Thyroid gland (tissue), 4 donors: ENCODE data around the gene ACTL10.

Source experiments
- CTCF ChIP-seq, 6 experiments: fragments of 200-600 bp in 3 of 6; fragments of 450-650 bp in 3 of 6; sonication (generic) in 3 of 6; IDR thresholded peaks; one replicate each; pipeline ENCODE4 v1.5.1; 2016 to 2019; ENCODE audit warnings: antibody characterized with exemption in 6 of 6, mild to moderate bottlenecking in 2 of 6, inconsistent platforms in 1 of 6, moderate library complexity in 1 of 6
- POLR2A ChIP-seq, 2 donors: fragments of 450-650 bp; IDR thresholded peaks; one replicate each; pipeline ENCODE4 v1.6.1; 2017; ENCODE audit warnings: antibody characterized with exemption in 2 of 2, mild to moderate bottlenecking in 2 of 2, moderate library complexity in 1 of 2

DNA sequence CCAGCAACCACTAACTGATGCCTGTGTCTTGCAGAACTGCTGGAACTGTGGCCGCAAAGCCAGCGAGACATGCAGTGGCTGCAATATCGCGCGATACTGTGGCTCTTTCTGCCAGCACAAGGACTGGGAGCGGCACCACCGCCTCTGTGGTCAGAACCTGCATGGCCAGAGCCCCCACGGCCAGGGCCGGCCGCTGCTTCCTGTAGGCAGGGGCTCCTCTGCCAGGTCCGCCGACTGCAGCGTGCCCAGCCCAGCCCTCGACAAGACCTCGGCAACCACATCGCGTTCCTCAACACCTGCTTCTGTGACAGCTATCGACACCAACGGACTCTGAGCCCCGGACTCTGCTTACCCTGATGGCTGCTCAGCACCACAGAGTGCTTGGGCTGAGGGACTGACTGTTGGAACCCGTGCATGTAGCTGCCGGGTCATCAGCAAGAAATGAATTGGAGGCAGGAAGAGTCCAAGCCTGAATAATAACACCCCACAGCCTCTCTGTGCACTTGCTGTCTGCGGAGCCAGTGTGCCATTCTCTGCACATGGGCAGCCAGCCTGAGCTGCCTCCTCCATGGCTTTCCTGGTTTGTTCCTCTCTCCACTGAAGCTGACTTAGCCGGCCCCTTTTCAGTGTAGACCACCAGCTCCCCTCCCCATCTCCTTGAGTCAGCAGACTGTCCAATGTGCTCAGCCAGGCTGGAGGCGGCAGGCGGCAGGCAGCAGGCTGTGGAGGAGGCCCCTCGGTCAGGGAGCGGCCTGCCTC is 22.3 kb upstream of the ACTL10 start:
- TF ChIP-seq CTCF (IDR thresholded peaks at IDR 0.05) (no peak), POLR2A (IDR thresholded peaks at IDR 0.05) (no peak)
